Kasumi-1 (cell line): ENCODE results near the gene MBTD1.

Experiments used
- DNase-seq, 2 experiments: peaks; one replicate each; lab custom pipeline; 2025; lab: John Stamatoyannopoulos, UW

Gene MBTD1

GRCh38 chr17:51144266-51145022 is 115.4 kb downstream of the MBTD1 start:
- DNase-seq: no peak

- DNase-seq: no peak
These were observed 117.3 kb downstream of the MBTD1 start for GRCh38 chr17:51142597-51142996.

GRCh38 chr17:51135956-51136355 is 123.9 kb downstream of the MBTD1 start:
- DNase-seq: no peak

GRCh38 chr17:51133365-51133764 is 126.5 kb downstream of the MBTD1 start:
- DNase-seq: no peak

GRCh38 chr17:51132964-51133319 is 126.9 kb downstream of the MBTD1 start:
- DNase-seq: no peak

- no peak for DNase-seq
These were observed 131.8 kb downstream of the MBTD1 start for GRCh38 chr17:51128076-51128475.
